NCI-H1092 (cell line): Measurements from ENCODE around the gene CCR5AS.
"Not testable (repeated sequence)": the region's sequence is repeated elsewhere in the genome, so short reads cannot be mapped to it uniquely, and the experiment has no call there.

Source experiments
- DNase-seq: peaks from one replicate; lab custom pipeline; 2025; lab: John Stamatoyannopoulos, UW

CCR5AS gene

GRCh38 chr3:46354478-46354877 is 52.4 kb downstream of the CCR5AS start:
- DNase-seq, result no peak

GRCh38 chr3:46353647-46354410 is 53.0 kb downstream of the CCR5AS start, which contains the start of gene CCR2:
CCR2 (plus strand) TSS chr3:46354111; CDS start chr3:46357528, 3,417 bp downstream.
- no peak for DNase-seq

GRCh38 chr3:46353090-46353489 is 53.8 kb downstream of the CCR5AS start:
- no peak for DNase-seq

GRCh38 chr3:46351646-46352045 is 55.2 kb downstream of the CCR5AS start:
- DNase-seq, result no peak

GRCh38 chr3:46350262-46350565 is 56.7 kb downstream of the CCR5AS start:
- no peak for DNase-seq

GRCh38 chr3:46349484-46350261 is 57.2 kb downstream of the CCR5AS start:
- no peak for DNase-seq

GRCh38 chr3:46348823-46349482 is 57.9 kb downstream of the CCR5AS start:
- no peak for DNase-seq

- DNase-seq, result no peak
Observed at GRCh38 chr3:46344476-46344875, 62.4 kb downstream of the CCR5AS start.

GRCh38 chr3:46338840-46339239 is 68.0 kb downstream of the CCR5AS start:
- DNase-seq, result no peak

- no peak for DNase-seq
Observed at GRCh38 chr3:46337911-46338310, 69.0 kb downstream of the CCR5AS start.

- no peak for DNase-seq
Observed at GRCh38 chr3:46335541-46335940, 71.3 kb downstream of the CCR5AS start.

GRCh38 chr3:46334741-46335478 is 72.0 kb downstream of the CCR5AS start:
- no peak for DNase-seq

GRCh38 chr3:46330676-46331075 is 76.2 kb downstream of the CCR5AS start:
- not testable (repeated sequence) for DNase-seq

GRCh38 chr3:46325645-46326300 is 81.1 kb downstream of the CCR5AS start:
- DNase-seq, result no peak

- DNase-seq, result no peak
Observed at GRCh38 chr3:46324036-46324435, 82.8 kb downstream of the CCR5AS start.

- no peak for DNase-seq
Observed at GRCh38 chr3:46321461-46322104, 85.3 kb downstream of the CCR5AS start.

- DNase-seq, result no peak
Observed at GRCh38 chr3:46318207-46318927, 88.5 kb downstream of the CCR5AS start.

- DNase-seq, result no peak
Observed at GRCh38 chr3:46316206-46316605, 90.7 kb downstream of the CCR5AS start.

- DNase-seq, result no peak
Observed at GRCh38 chr3:46314517-46314916, 92.3 kb downstream of the CCR5AS start.
